IMR-90 (cell line): ENCODE results near the gene ACAP2. TPM values are rescaled to one million over a fixed set of nuclear protein-coding genes. Genes with fewer than 3 reads are reported as not detected.

Source experiments
- ATAC-seq: fragments of 200-7000 bp; cut with Tn5 transposase; 2 replicates; pipeline ENCODE4 v1.9.1; 2020; ENCODE audit warnings: low read depth, mild to moderate bottlenecking, moderate library complexity
- BruUV-seq: library from RNA; stranded (reverse); fragments of 400-500 nt; replicated peaks from 2 replicates; lab custom pipeline; 2021; lab: Mats Ljungman, UMichigan
- CTCF ChIA-PET: fragments of 300-600 bp; formaldehyde crosslinking; extraction: SDS; loops from one replicate; lab custom pipeline; 2021; ENCODE audit warnings: antibody characterized with exemption; lab: Yijun Ruan, JAX
- POLR2A ChIA-PET: fragments of 300-600 bp; sonication (Branson Sonifier 250); formaldehyde crosslinking; loops from one replicate; lab custom pipeline; 2022; ENCODE audit warnings: antibody characterized with exemption; ENCODE audit not compliant: unreplicated experiment; lab: Charles Lee
- DNase-seq: peaks from one replicate; pipeline ENCODE4 v3.0.0; 2013
- H2AFZ ChIP-seq: replicated peaks from 2 replicates; pipeline ENCODE3; 2013; ENCODE audit warnings: low read length, mild to moderate bottlenecking; ENCODE audit not compliant: poor library complexity
- H2AK5ac ChIP-seq: 2 replicates; pipeline ENCODE4 v1.6.1; 2013; ENCODE audit warnings: low read depth, low read length, inconsistent platforms
- H2AK9ac ChIP-seq: replicated peaks from 2 replicates; pipeline ENCODE3; 2013; ENCODE audit warnings: mild to moderate bottlenecking, low read depth, low read length, moderate library complexity; ENCODE audit not compliant: poor library complexity
- H2BK120ac ChIP-seq: 2 replicates; pipeline ENCODE4 v1.6.1; 2013; ENCODE audit warnings: low read depth, low read length, inconsistent platforms
- H2BK15ac ChIP-seq: 3 replicates; pipeline ENCODE4 v1.6.1; 2013; ENCODE audit warnings: low read depth, low read length, inconsistent platforms
- H2BK20ac ChIP-seq: 2 replicates; pipeline ENCODE4 v1.6.1; 2013; ENCODE audit warnings: low read depth, mild to moderate bottlenecking, inconsistent platforms, low read length, moderate library complexity
- H2BK5ac ChIP-seq: 2 replicates; pipeline ENCODE4 v1.6.1; 2013; ENCODE audit warnings: mild to moderate bottlenecking, low read depth, low read length, inconsistent platforms; ENCODE audit not compliant: poor library complexity, severe bottlenecking
- H3K14ac ChIP-seq: replicated peaks from 2 replicates; pipeline ENCODE4 v1.6.1; 2013; ENCODE audit warnings: low read depth, low read length, inconsistent platforms
- H3K18ac ChIP-seq: 2 replicates; pipeline ENCODE4 v1.6.1; 2013; ENCODE audit warnings: low read depth, low read length, control low read depth
- H3K23ac ChIP-seq: 2 replicates; pipeline ENCODE4 v1.6.1; 2013; ENCODE audit warnings: low read depth, low read length, inconsistent platforms
- H3K27ac ChIP-seq: 2 replicates; pipeline ENCODE4 v1.5.1; 2013; ENCODE audit warnings: mild to moderate bottlenecking, control low read depth, low read length; ENCODE audit not compliant: insufficient read depth
- H3K27me3 ChIP-seq: 2 replicates; pipeline ENCODE4 v1.6.1; 2013; ENCODE audit warnings: low read length; ENCODE audit not compliant: control insufficient read depth, insufficient read depth
- H3K36me3 ChIP-seq: 2 replicates; pipeline ENCODE4 v1.6.1; 2013; ENCODE audit warnings: low read length, mixed read lengths; ENCODE audit not compliant: control insufficient read depth, insufficient read depth
- H3K4ac ChIP-seq: 2 replicates; pipeline ENCODE4 v1.6.1; 2013; ENCODE audit warnings: low read depth, low read length, inconsistent platforms
- H3K4me1 ChIP-seq: 2 replicates; pipeline ENCODE4 v1.6.1; 2013; ENCODE audit warnings: low read length, mixed read lengths; ENCODE audit not compliant: control insufficient read depth, insufficient read depth
- H3K4me2 ChIP-seq: 2 replicates; pipeline ENCODE4 v1.6.1; 2013; ENCODE audit warnings: low read depth, mild to moderate bottlenecking, control low read depth, low read length, moderate library complexity
- H3K4me3 ChIP-seq: 2 replicates; pipeline ENCODE4 v1.5.1; 2013; ENCODE audit warnings: low read depth, mild to moderate bottlenecking, control low read depth, low read length, moderate library complexity; ENCODE audit not compliant: insufficient read depth
- H3K56ac ChIP-seq: 2 replicates; pipeline ENCODE4 v1.6.1; 2013; ENCODE audit warnings: low read length, inconsistent platforms; ENCODE audit not compliant: insufficient read depth; ENCODE audit errors: extremely low read depth
- H3K79me1 ChIP-seq, 2 experiments: 2 replicates each; pipeline ENCODE4 v1.6.1; 2013; ENCODE audit warnings: low read length in 2 of 2, inconsistent platforms in 1 of 2, low read depth in 1 of 2
- H3K9ac ChIP-seq: 2 replicates; pipeline ENCODE4 v1.6.1; 2013; ENCODE audit warnings: low read depth, low read length, control low read depth
- H3K9me1 ChIP-seq: 2 replicates; pipeline ENCODE4 v1.6.1; 2013; ENCODE audit warnings: low read length, inconsistent platforms; ENCODE audit not compliant: insufficient read depth
- H3K9me3 ChIP-seq: 2 replicates; pipeline ENCODE4 v1.6.1; 2013; ENCODE audit warnings: low read length; ENCODE audit not compliant: control insufficient read depth, insufficient read depth
- H4K20me1 ChIP-seq: 2 replicates; pipeline ENCODE4 v1.6.1; 2013; ENCODE audit warnings: low read length, inconsistent platforms; ENCODE audit not compliant: insufficient read depth
- H4K5ac ChIP-seq: 2 replicates; pipeline ENCODE4 v1.6.1; 2013; ENCODE audit warnings: mild to moderate bottlenecking, low read depth, low read length, control low read depth
- H4K8ac ChIP-seq, 2 experiments: 2 replicates each; pipeline ENCODE4 v1.6.1; 2013; ENCODE audit warnings: low read depth in 2 of 2, low read length in 2 of 2, control low read depth in 1 of 2, inconsistent platforms in 1 of 2
- H4K91ac ChIP-seq: 2 replicates; pipeline ENCODE4 v1.6.1; 2013; ENCODE audit warnings: low read depth, low read length, inconsistent platforms; ENCODE audit not compliant: insufficient read depth
- CEBPB ChIP-seq: IDR thresholded peaks from 2 replicates; pipeline ENCODE4 v1.6.1; 2012; ENCODE audit warnings: low read depth, low read length, improper control_type of control experiment
- ELK1 ChIP-seq: fragments of 150-350 bp; IDR thresholded peaks from 2 replicates; pipeline ENCODE4 v1.6.1; 2016; ENCODE audit warnings: low read depth, mild to moderate bottlenecking, low read length, moderate library complexity, borderline replicate concordance
- MXI1 ChIP-seq: IDR thresholded peaks from 2 replicates; pipeline ENCODE4 v1.6.1; 2012; ENCODE audit warnings: low read depth, mild to moderate bottlenecking, low read length, moderate library complexity, borderline replicate concordance
- USF2 ChIP-seq: fragments of 150-350 bp; IDR thresholded peaks from 2 replicates; pipeline ENCODE4 v1.6.1; 2017; ENCODE audit warnings: mild to moderate bottlenecking, antibody characterized with exemption, low read length, low read depth
- WGBS, 2 experiments: methylation state at CpG; one replicate each; pipeline versions ENCODE4 v1.1.5 to v1.1.7; 2013; ENCODE audit warnings: missing lambda C conversion rate in 2 of 2; ENCODE audit not compliant: insufficient read length in 1 of 2; ENCODE audit errors: extremely low coverage in 2 of 2; 5-methylcytosine and 5-hydroxymethylcytosine counted together
- dilution Hi-C: fragments of 300-500 bp; cut with HindIII; formaldehyde crosslinking; loops from one replicate; pipeline ENCODE4 v1.14.3; 2018; ENCODE audit warnings: low sequenced_read_pairs; ENCODE audit not compliant: unreplicated experiment
- in situ Hi-C: fragments of 300-500 bp; cut with MboI; formaldehyde crosslinking; loops from 3 replicates; pipeline ENCODE4 v1.14.3; 2019; ENCODE audit warnings: low sequenced_read_pairs, inconsistent platforms, mixed read lengths
- intact Hi-C: fragments of 100-400 bp; cut with micrococcal nuclease; formaldehyde crosslinking; loops from 2 replicates; pipeline ENCODE4 v1.10.0; 2022
- polyA plus RNA-seq, 3 experiments: library from polyadenylated mRNA; depleted of rRNA; stranded (reverse); fragments of >200 nt; gene quantifications; 2 replicates each; pipeline ENCODE4 v1.2.3, GENCODE V29; 2012; ENCODE audit warnings: low replicate concordance in 1 of 3
- total RNA-seq: library from RNA; depleted of rRNA; stranded (reverse); fragments of >200 nt; gene quantifications from 2 replicates; pipeline ENCODE4 v1.2.3, GENCODE V29; 2012

Gene ACAP2
- total and polyA plus RNA-seq, 2 of the 4 experiments (the other 2 are of a cell fraction): 11.9 to 35.1 TPM

DNA sequence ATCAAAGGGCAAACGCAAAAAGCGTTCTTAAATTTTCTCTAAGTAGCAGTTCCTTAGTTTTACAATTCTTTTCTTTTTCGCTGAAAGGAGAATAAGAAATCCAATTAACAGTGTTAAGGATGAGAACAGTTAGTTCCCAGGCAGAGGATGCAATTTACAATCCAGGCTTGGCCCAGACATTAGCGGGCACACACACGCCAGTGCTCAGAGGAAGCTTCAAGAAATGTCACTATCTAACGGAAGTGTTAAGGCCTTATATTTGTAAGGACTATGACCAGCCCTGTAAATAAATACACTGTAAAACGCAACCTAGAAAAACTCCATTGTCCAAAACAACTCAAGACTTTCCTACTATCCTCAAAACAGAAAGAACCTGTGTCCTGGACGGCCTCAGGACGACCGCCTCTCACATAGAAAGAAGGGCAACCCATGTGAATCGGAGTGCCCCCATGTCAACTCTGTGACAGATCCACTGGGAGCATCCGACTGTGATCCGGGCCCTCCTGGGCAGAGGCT, 1.3 kb downstream of the ACAP2 start:
- H3K27ac ChIP-seq: peak overlapping the region; percentile 96
- H4K5ac ChIP-seq: no peak overlapping the region
- no peaks in the 10 kb centered on the region for H3K36me3 ChIP-seq
- no peak for ATAC-seq
- no peak overlapping the region for H4K91ac ChIP-seq
- no peak overlapping the region for H4K8ac ChIP-seq
- peak overlapping the region; percentile 87 for H2AK9ac ChIP-seq
- H3K4ac ChIP-seq: peak overlapping the region; percentile 47
- H3K9ac ChIP-seq: peak overlapping the region; percentile 90
- no peak for TF ChIP-seq CEBPB
- TF ChIP-seq USF2: no peak
- 0 out of 2 replicates have a peak, but pooled peaks have one; percentile 19 for TF ChIP-seq MXI1
- TF ChIP-seq ELK1: no peak
- DNase-seq: peak; percentile 11
- peak overlapping the region; percentile 96 for H3K4me3 ChIP-seq
- H3K9me1 ChIP-seq: no peaks in the 10 kb centered on the region
- peak overlapping the region; percentile 95 for H3K23ac ChIP-seq
- in situ Hi-C loops: no loop called here
- H2BK20ac ChIP-seq: no peak overlapping the region
- peak overlapping the region; percentile 97 for H2AFZ ChIP-seq
- peak overlapping the region; percentile 35; the same call in 1 of the 2 replicates for H2BK120ac ChIP-seq
- no peaks in the 10 kb centered on the region for H3K27me3 ChIP-seq
- CTCF ChIA-PET: interaction anchor here (0.7 to 1.8 kb wide), 4 partner anchors 80 to 409 kb away, joined by 3 to 5 read pairs (median 3); partner anchors contain the start of gene XXYLT1
- intact Hi-C loops: loop anchor here (5.0 kb wide), 1 partner anchor 76 kb away; no protein-coding TSS in a partner anchor
- 0 out of 2 replicates have a peak overlapping the region, but pooled peaks have one; percentile 42 for H2AK5ac ChIP-seq
- no peak overlapping the region for H2BK15ac ChIP-seq
- peak overlapping the region; percentile 54 for H3K56ac ChIP-seq
- BruUV-seq: no TSS peak
- peaks cover 28% of the 10 kb centered on the region for H4K20me1 ChIP-seq
- H3K9me3 ChIP-seq: no peaks in the 10 kb centered on the region
- H3K4me1 ChIP-seq: no peaks in the 10 kb centered on the region; the same call in 1 of the 2 replicates
- H2BK5ac ChIP-seq: peak overlapping the region; percentile 79
- peak overlapping the region; percentile 59 for H3K14ac ChIP-seq
- peaks cover 3 to 27% of the 10 kb centered on the region in 2 experiments; a peak in 3 of 4 replicates for H3K79me1 ChIP-seq
- no peak overlapping the region for H3K18ac ChIP-seq
- 0% methylated on average over 2 of the region's 13 CpGs; no CpG with 5 or more reads in 1 of the 2 experiments for WGBS, 2 experiments
- dilution Hi-C loops: no loop called here
- H3K4me2 ChIP-seq: peak overlapping the region; percentile 78
- POLR2A ChIA-PET: interaction anchor here (0.7 kb wide), 1 partner anchor 146 kb away, joined by 4 read pairs; no protein-coding TSS in a partner anchor
